Measurements from ENCODE around the gene HERC2.
"Not testable (repeated sequence)": the region's sequence is repeated elsewhere in the genome, so short reads cannot be mapped to it uniquely, and the experiment has no call there.

HERC2 gene

GRCh38 chr15:28178727-28179126 lies 143.3 kb downstream of the HERC2 start:
- DNase-seq: no peak

GRCh38 chr15:28178290-28178689 lies 143.7 kb downstream of the HERC2 start:
- DNase-seq: no peak

- DNase-seq: no peak
Observed at GRCh38 chr15:28169366-28169765, 152.6 kb downstream of the HERC2 start.

- not testable (repeated sequence) for DNase-seq
Observed at GRCh38 chr15:28168405-28169121, 153.4 kb downstream of the HERC2 start.

GRCh38 chr15:28167042-28167441 lies 154.9 kb downstream of the HERC2 start:
- no peak for DNase-seq

GRCh38 chr15:28165791-28166190 lies 156.2 kb downstream of the HERC2 start:
- DNase-seq: no peak

- no peak for DNase-seq
Observed at GRCh38 chr15:28164876-28165275, 157.1 kb downstream of the HERC2 start.

GRCh38 chr15:28154283-28154682 lies 167.7 kb downstream of the HERC2 start:
- no peak for DNase-seq

- DNase-seq: no peak
Observed at GRCh38 chr15:28153492-28154119, 168.4 kb downstream of the HERC2 start.

GRCh38 chr15:28152538-28152923 lies 169.4 kb downstream of the HERC2 start:
- not testable (repeated sequence) for DNase-seq

- not testable (repeated sequence) for DNase-seq
Observed at GRCh38 chr15:28151864-28152537, 170.0 kb downstream of the HERC2 start.

- no peak for DNase-seq
Observed at GRCh38 chr15:28147801-28148200, 174.2 kb downstream of the HERC2 start.

GRCh38 chr15:28145419-28145818 lies 176.6 kb downstream of the HERC2 start:
- DNase-seq: not testable (repeated sequence)

GRCh38 chr15:28140062-28140461 lies 181.9 kb downstream of the HERC2 start:
- no peak for DNase-seq

GRCh38 chr15:28137408-28138039 lies 184.5 kb downstream of the HERC2 start:
- DNase-seq: not testable (repeated sequence)

GRCh38 chr15:28136236-28136904 lies 185.6 kb downstream of the HERC2 start:
- peak; percentile 31 for DNase-seq

GRCh38 chr15:28133281-28133680 lies 188.7 kb downstream of the HERC2 start:
- DNase-seq: no peak

GRCh38 chr15:28132524-28133275 lies 189.3 kb downstream of the HERC2 start:
- no peak for DNase-seq

GRCh38 chr15:28131946-28132345 lies 190.0 kb downstream of the HERC2 start:
- DNase-seq: no peak

- no peak for DNase-seq
Observed at GRCh38 chr15:28131400-28131799, 190.6 kb downstream of the HERC2 start.

GRCh38 chr15:28130651-28131050 lies 191.3 kb downstream of the HERC2 start:
- DNase-seq: no peak

GRCh38 chr15:28129231-28129848 lies 192.6 kb downstream of the HERC2 start:
- DNase-seq: no peak
